AG04449 (cell line): ENCODE measurements around the gene HOXA5.
A peak's percentile ranks its signal among the peaks of the same experiment; 100 is the strongest.

Source experiments
- CTCF ChIA-PET: fragments of 350-600 bp; formaldehyde crosslinking; extraction: SDS; loops from one replicate; lab custom pipeline; 2021; ENCODE audit warnings: antibody characterized with exemption; lab: Yijun Ruan, JAX
- POLR2A ChIA-PET: fragments of 400-600, 350-600 bp; formaldehyde crosslinking; extraction: SDS; loops from one replicate; lab custom pipeline; 2020; ENCODE audit warnings: antibody characterized with exemption, inconsistent platforms; lab: Yijun Ruan, JAX
- DNase-seq: peaks from one replicate; pipeline ENCODE4 v3.0.0-alpha.2; 2010; ENCODE audit warnings: low read depth, low spot score
- H3K4me3 ChIP-seq: 2 replicates; pipeline ENCODE4 v1.5.1; 2011; ENCODE audit warnings: low read depth, mild to moderate bottlenecking, control low read depth, low read length
- TF ChIP-seq, protein P1 (sequence below): IDR thresholded peaks from one replicate; pipeline ENCODE4 v1.5.1; 2011; ENCODE audit warnings: mild to moderate bottlenecking, moderate library complexity, low read length, control low read depth, inconsistent platforms; ENCODE audit not compliant: insufficient read depth; ENCODE audit errors: missing control alignments

HOXA5 gene

DNA sequence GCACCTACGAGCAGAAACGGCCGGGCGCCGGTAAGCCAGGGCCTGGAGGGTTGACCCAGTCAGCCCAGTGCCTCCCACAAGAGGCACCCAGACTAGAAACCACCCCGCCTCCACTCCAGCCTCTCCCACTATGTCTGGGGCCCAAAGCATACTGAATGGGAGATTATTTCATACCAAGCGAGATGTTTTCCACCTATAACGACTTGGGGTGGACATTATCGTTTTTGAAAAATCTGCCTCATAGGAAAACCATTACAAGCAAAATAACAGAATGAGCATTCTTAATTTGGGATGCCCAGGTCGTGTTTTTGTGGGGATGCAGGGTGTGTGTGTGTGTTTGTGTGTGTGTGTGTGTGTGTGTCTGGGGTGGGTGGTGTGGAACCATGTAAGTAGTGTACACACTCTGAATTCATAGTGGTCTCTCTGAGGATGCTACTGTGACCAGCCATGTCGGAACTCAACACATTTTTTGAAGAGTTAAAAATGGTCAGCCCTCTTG, 2.5 kb upstream of the HOXA5 start:
- TF ChIP-seq, protein P1, sequence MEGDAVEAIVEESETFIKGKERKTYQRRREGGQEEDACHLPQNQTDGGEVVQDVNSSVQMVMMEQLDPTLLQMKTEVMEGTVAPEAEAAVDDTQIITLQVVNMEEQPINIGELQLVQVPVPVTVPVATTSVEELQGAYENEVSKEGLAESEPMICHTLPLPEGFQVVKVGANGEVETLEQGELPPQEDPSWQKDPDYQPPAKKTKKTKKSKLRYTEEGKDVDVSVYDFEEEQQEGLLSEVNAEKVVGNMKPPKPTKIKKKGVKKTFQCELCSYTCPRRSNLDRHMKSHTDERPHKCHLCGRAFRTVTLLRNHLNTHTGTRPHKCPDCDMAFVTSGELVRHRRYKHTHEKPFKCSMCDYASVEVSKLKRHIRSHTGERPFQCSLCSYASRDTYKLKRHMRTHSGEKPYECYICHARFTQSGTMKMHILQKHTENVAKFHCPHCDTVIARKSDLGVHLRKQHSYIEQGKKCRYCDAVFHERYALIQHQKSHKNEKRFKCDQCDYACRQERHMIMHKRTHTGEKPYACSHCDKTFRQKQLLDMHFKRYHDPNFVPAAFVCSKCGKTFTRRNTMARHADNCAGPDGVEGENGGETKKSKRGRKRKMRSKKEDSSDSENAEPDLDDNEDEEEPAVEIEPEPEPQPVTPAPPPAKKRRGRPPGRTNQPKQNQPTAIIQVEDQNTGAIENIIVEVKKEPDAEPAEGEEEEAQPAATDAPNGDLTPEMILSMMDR, result no peak
- no peak for DNase-seq
- POLR2A ChIA-PET, result no interaction called here

DNA sequence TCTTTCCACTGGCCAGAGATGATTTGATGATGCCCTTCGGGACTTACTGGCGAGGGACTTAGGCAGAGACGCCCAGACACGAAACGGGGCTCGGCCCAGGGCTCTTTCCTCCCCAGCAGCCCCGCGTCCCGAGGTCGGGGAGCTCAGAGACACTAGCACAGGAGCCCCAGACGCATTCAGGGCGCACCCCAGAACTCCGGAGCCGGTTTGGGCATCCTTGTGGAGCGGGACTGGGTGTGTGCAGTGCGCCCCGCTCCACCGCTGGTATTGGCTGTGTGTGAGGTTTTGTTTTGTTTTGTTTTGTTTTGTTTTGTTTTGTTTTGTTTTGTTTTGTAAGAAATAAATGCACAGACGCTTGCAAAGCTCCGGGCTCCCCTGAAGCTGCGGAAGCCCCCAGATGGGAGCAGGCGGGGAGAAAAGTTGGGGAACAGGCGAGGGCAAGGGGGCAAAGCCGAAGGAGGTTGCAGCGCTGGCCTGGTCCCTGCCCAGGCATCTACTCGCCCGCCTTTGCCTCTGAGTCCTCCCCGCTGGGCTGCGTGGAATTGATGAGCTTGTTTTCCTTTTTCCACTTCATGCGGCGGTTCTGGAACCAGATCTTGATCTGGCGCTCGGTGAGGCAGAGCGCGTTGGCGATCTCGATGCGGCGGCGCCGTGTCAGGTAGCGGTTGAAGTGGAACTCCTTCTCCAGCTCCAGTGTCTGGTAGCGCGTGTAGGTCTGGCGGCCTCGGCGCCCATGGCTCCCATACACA, 1.9 kb upstream of the HOXA5 start:
- H3K4me3 ChIP-seq, result no peak overlapping the region
- POLR2A ChIA-PET, result no interaction called here
- DNase-seq, result no peak
- TF ChIP-seq, protein P1, result no peak
- CTCF ChIA-PET, result interaction anchor here (1.1 to 6.6 kb wide), 8 partner anchors 10 to 464 kb away, joined by 3 to 71 read pairs (median 22); partner anchors contain the start of genes HOXA4 and HOXA7

More for the DNA sequence above, 2.5 kb upstream of the HOXA5 start:
- no peak overlapping the region for H3K4me3 ChIP-seq
- CTCF ChIA-PET, result interaction anchor here (1.1 to 6.5 kb wide), 6 partner anchors 16 to 464 kb away, joined by 3 to 71 read pairs (median 8); no protein-coding TSS in a partner anchor

DNA sequence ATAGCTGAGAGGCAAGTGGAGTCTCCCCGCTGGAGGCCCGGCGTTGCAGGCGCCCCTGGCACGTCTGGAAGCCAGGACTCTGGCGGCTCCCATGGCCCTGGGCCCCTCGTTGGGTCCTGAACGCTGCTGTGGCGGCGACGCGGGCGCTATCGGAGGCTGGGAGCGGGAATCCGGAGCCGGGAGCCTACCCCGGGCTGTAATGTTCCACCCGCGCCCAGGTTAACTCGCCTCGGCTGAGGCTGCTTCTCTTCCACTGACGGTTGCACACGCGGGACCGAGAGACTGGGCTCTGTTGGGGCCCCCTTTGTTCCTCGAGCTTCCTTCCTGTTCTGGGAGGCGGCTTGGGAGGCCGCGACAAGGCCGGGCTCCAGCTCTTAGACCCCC, 1.3 kb upstream of the HOXA5 start:
- H3K4me3 ChIP-seq, result no peak overlapping the region
- ChIA-PET POLR2A (no interaction called here), CTCF (interaction anchor here (1.1 to 6.6 kb wide), 9 partner anchors 11 to 470 kb away, joined by 3 to 71 read pairs (median 19); partner anchors contain the start of genes HOXA4 and HOXA7)
- DNase-seq, result no peak
- TF ChIP-seq, protein P1, result no peak

DNA sequence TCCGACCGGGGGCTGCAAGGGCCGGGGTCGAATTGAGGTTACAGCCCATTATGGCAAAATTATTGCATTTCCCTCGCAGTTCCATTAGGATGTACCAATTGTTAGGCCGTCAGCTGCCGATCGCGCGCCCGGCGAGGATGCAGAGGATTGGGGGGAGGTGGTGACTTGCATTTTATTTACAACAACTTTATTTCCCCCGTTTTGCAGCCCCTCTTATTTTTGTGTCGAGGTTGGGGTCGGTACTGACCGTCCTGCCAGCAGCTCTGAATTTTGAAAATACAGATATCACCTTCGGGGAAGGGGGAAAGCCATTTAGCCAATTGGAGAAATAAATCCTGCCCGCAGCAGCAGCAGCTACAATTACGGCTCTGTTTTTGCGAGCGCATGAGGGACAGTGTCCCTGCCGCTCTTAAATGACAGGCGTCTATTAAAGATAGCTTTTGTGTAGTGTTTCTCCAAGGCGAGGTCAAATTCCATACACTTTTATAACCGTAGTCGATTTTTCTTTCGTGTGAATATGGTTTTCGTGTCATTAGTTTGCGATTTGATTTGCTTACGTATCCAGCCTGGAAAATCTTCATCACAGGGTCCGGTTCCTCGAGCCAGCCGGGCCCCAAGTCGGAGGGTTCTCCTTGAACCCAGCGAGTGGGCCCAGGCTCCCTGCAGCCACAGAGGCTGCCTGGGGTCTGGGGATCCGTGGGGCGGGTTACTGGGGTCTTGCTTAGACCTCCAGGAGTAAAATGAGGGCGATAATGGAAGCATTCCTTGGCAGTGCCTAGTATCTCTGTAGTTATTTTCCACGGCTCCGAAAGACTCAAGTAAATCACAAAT, 684 bp upstream of the HOXA5 start:
- POLR2A ChIA-PET, result no interaction called here

DNA sequence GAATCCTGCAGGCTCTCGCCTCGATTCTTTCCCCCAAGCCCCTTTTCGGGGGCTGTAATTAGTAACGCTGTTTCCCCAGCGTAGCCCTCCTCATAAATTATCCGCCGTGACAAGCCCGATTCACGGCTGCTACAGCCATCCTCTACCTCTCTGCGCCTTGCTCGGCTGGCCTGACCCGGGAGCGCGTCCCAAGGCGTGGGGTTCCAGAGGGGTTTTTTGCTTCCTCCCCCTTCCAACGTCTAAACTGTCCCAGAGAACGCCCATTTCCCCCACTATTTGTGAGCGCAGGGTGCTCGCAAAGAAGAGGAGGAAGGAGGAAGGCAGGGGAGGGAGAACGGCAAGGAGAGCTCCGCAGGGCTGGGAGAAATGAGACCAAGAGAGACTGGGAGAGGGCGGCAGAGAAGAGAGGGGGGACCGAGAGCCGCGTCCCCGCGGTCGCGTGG, 880 bp downstream of the HOXA5 start:
- TF ChIP-seq, protein P1, result no peak
- POLR2A ChIA-PET, result no interaction called here
- H3K4me3 ChIP-seq, result peak overlapping the region; percentile 48
- CTCF ChIA-PET, result interaction anchor here (1.1 to 6.6 kb wide), 7 partner anchors 8 to 461 kb away, joined by 3 to 71 read pairs (median 19); partner anchors contain the start of genes HOXA3, HOXA4 and HOXA7
- DNase-seq, result no peak

More for the DNA sequence above, 684 bp upstream of the HOXA5 start:
- TF ChIP-seq, protein P1, result no peak
- DNase-seq, result no peak
- no peak overlapping the region for H3K4me3 ChIP-seq
- CTCF ChIA-PET, result interaction anchor here (0.7 to 6.6 kb wide), 17 partner anchors 11 to 774 kb away, joined by 3 to 71 read pairs (median 4); partner anchors contain the start of genes HOXA4 and HOXA7
